Osteoblast (primary cell): Measurements from ENCODE around the gene KCNQ1. TPM values are rescaled to one million over a fixed set of nuclear protein-coding genes. Genes with fewer than 3 reads are reported as not detected.
A peak's percentile ranks its signal among the peaks of the same experiment; 100 is the strongest.

Source experiments
- DNase-seq: peaks from one replicate; pipeline ENCODE4 v3.0.0; 2011; ENCODE audit warnings: low spot score, mixed read lengths; ENCODE audit not compliant: insufficient read length; ENCODE audit errors: missing footprints
- H2AFZ ChIP-seq: 2 replicates; pipeline ENCODE4 v1.6.0; 2011; ENCODE audit warnings: mild to moderate bottlenecking, low read length
- H3K27ac ChIP-seq: 2 replicates; pipeline ENCODE4 v1.5.1; 2011; ENCODE audit warnings: mild to moderate bottlenecking, low read depth, low read length, moderate library complexity
- H3K27me3 ChIP-seq: 2 replicates; pipeline ENCODE4 v1.6.0; 2012; ENCODE audit warnings: mild to moderate bottlenecking, control low read depth, inconsistent platforms, low read length, moderate library complexity; ENCODE audit not compliant: insufficient read depth
- H3K36me3 ChIP-seq: 2 replicates; pipeline ENCODE4 v1.5.1; 2011; ENCODE audit warnings: mild to moderate bottlenecking, low read length, control low read depth, moderate library complexity; ENCODE audit not compliant: insufficient read depth
- H3K4me1 ChIP-seq: 2 replicates; pipeline ENCODE4 v1.5.1; 2011; ENCODE audit warnings: mild to moderate bottlenecking, low read length, control low read depth, moderate library complexity; ENCODE audit not compliant: insufficient read depth
- H3K4me2 ChIP-seq: 2 replicates; pipeline ENCODE4 v1.6.0; 2011; ENCODE audit warnings: mild to moderate bottlenecking, low read length; ENCODE audit not compliant: insufficient read depth
- H3K4me3 ChIP-seq: fragments of 200-600 bp; sonication (generic); 3 replicates; pipeline ENCODE4 v1.5.1; 2012; ENCODE audit warnings: mild to moderate bottlenecking, low read length, inconsistent platforms; ENCODE audit not compliant: insufficient read depth
- H3K79me2 ChIP-seq: 2 replicates; pipeline ENCODE4 v1.6.0; 2012; ENCODE audit warnings: mild to moderate bottlenecking, low read length, control low read depth, inconsistent platforms; ENCODE audit not compliant: insufficient read depth
- H3K9me3 ChIP-seq: 2 replicates; pipeline ENCODE4 v1.5.1; 2011; ENCODE audit warnings: low read depth, low read length, control low read depth
- H4K20me1 ChIP-seq: 2 replicates; pipeline ENCODE4 v1.6.0; 2012; ENCODE audit warnings: mild to moderate bottlenecking, low read length, control low read depth; ENCODE audit not compliant: insufficient read depth
- total RNA-seq: library from RNA; depleted of rRNA; stranded (reverse); fragments of >200 nt; gene quantifications from 2 replicates; pipeline ENCODE4 v1.2.3, GENCODE V29; 2012
- TF ChIP-seq, protein P1 (sequence below): IDR thresholded peaks from 2 replicates; pipeline ENCODE4 v1.5.1; 2011; ENCODE audit warnings: mild to moderate bottlenecking, low read depth, low read length, moderate library complexity; ENCODE audit errors: extremely low read depth

The KCNQ1 gene
- total RNA-seq, 1 donor: not detected

DNA sequence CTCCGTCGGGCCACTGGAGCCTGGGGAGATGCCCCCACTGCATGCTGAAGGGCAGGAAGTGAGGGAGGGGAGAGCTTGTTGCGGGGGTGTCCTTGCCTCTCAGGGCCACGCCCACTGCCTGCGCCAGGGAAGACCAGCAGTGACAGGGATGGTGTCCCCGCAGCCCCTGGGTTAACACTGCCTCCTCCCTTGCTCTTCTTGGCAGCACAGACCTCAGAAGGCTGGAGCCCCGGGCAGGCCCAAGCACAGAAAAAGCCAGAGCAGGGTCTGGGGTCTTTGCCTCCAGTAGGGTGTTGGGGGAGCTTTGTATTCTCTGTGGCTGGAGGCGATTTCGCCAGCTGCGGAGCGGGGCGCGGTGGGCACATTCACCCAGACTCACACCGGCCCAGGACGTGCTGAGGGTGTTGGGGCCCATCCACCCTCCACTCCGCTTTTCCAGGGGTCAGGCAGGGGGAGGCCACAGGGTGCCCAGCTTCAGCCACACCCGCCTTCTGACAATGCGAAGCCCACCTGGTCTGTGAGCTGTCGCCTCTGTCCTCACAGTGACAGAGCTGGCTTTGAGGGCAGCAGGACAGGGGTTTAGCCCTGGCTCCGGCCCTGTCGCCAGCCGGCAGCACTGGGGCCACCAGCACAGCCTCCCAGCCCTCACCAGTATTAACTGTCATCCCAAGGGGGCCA lies 357.0 kb downstream of the KCNQ1 start:
- Histone ChIP-seq H3K4me3 (no peak overlapping the region), H3K4me2 (no peak overlapping the region), H3K27me3 (peaks cover 24% of the 10 kb centered on the region), H2AFZ (no peak overlapping the region), H3K27ac (no peak overlapping the region), H4K20me1 (no peaks in the 10 kb centered on the region), H3K36me3 (no peaks in the 10 kb centered on the region), H3K4me1 (no peaks in the 10 kb centered on the region), H3K9me3 (no peaks in the 10 kb centered on the region), H3K79me2 (no peaks in the 10 kb centered on the region)
- TF ChIP-seq, protein P1, sequence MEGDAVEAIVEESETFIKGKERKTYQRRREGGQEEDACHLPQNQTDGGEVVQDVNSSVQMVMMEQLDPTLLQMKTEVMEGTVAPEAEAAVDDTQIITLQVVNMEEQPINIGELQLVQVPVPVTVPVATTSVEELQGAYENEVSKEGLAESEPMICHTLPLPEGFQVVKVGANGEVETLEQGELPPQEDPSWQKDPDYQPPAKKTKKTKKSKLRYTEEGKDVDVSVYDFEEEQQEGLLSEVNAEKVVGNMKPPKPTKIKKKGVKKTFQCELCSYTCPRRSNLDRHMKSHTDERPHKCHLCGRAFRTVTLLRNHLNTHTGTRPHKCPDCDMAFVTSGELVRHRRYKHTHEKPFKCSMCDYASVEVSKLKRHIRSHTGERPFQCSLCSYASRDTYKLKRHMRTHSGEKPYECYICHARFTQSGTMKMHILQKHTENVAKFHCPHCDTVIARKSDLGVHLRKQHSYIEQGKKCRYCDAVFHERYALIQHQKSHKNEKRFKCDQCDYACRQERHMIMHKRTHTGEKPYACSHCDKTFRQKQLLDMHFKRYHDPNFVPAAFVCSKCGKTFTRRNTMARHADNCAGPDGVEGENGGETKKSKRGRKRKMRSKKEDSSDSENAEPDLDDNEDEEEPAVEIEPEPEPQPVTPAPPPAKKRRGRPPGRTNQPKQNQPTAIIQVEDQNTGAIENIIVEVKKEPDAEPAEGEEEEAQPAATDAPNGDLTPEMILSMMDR: no peak
- peak; percentile 73 for DNase-seq

DNA sequence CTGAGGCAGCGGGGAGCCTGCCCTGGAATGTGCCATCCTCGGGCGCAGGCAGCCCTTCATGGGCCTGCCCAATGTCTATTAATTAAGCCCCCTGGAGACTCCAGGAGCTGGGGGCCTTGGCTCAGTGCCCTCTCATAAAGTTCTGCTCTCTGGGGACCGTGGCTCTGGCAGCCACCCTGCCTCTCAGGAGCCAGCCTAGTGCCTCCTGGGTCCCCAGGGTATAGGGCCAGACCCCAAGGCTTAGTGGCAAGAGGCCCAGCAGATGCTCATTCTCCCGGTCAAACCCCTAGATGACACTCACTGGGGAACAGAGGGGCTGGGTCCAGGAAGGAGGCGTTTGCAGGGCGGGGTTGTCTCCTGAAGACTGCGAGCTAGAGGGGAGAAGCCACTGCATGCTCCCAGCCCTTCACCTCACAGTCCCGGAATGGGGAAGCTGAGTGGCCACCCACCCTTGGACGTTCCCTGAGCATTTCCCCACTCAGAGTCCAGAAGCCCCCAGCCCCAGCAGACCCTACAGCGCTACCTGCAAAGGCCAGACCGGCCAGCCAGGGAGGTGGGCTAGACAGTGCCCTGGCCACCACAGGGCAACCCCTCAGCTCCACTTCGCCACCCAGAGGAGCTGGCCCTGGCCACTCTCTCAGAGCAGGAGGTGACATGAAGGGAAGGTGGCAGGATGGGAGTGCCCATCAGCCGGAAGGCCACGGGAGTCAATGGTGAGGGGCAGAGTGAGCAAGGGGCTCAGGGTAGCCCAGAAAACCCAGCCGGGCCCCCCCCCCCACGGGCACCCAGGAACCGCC lies 357.8 kb downstream of the KCNQ1 start:
- no peaks in the 10 kb centered on the region for H3K79me2 ChIP-seq

DNA sequence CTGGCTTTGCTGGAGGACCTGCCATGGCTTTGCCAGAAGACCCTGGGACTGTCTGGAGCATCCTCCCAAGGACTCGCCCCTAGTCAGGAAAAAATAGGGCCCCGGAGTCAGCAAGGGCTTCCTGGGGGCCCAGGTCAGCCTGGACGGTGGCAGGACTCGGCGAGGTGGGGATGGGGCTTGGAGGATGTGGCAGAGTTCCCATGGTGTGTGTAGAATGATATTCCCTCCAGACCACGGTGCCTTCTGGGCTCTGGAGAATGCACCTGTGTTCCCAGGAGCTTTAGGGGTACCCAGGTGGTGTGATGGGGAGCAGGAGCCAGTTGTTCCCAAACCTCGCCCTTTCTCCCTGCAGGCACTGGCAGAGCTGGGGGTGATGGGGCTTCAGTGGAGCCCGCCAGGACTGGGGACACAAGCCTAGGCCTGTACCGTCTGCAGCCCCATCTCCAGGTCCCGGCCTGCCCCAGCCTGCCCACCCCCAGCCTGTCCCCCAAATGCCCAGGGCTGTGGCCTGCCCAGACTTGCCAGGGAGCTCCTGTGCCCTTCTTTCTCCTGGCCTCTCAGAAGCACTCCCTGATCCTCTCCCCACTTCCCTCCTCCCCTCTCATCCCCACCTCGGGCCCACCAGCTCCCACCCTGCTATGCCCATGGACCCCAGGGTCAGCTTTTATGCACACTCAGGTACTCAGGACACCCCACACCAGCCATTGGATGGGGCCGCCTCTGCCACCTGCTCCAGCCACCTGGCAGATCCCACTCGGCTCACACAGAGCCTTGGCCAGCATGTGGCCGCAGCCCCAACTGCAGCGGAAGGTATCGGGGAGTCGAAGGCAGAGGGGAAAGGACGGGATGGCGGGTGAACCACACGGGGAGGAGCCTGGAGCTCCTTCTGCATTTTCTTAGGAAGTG lies 358.6 kb downstream of the KCNQ1 start:
- no peaks in the 10 kb centered on the region for H3K36me3 ChIP-seq

More for the DNA sequence above, 357.8 kb downstream of the KCNQ1 start:
- Histone ChIP-seq H4K20me1 (no peaks in the 10 kb centered on the region), H2AFZ (no peak overlapping the region), H3K9me3 (no peaks in the 10 kb centered on the region), H3K27me3 (peaks cover 26% of the 10 kb centered on the region), H3K36me3 (no peaks in the 10 kb centered on the region), H3K4me2 (no peak overlapping the region), H3K4me3 (no peak overlapping the region), H3K27ac (no peak overlapping the region), H3K4me1 (no peaks in the 10 kb centered on the region)
- peak; percentile 75 for DNase-seq
- TF ChIP-seq, protein P1: no peak

More for the DNA sequence above, 358.6 kb downstream of the KCNQ1 start:
- no peaks in the 10 kb centered on the region for H3K9me3 ChIP-seq
- H3K4me1 ChIP-seq: no peaks in the 10 kb centered on the region
- no peaks in the 10 kb centered on the region for H3K79me2 ChIP-seq
- H3K27me3 ChIP-seq: peaks cover 35% of the 10 kb centered on the region
- no peaks in the 10 kb centered on the region for H4K20me1 ChIP-seq
- H2AFZ ChIP-seq: no peak overlapping the region
- no peak overlapping the region for H3K27ac ChIP-seq
- H3K4me2 ChIP-seq: no peak overlapping the region
- peak; percentile 61 for DNase-seq
- TF ChIP-seq, protein P1: no peak
- no peak overlapping the region for H3K4me3 ChIP-seq
